ENCODE data around the gene MEIG1.

GRCh38 chr10:14971867-14972448 is 12.8 kb downstream of the MEIG1 start:
- peak; percentile 44 for TF ChIP-seq CTCF (IDR thresholded peaks at IDR 0.05; ENCODE audit: insufficient read depth, low read depth, low read length)
- TF ChIP-seq EZH2 (IDR thresholded peaks at IDR 0.05; ENCODE audit: insufficient read depth, low read length) = no peak
